Measurements from ENCODE around the gene TAOK1.
A peak's percentile ranks its signal among the peaks of the same experiment; 100 is the strongest.

TAOK1 gene

GRCh38 chr17:29409963-29410362 lies 19.8 kb downstream of the TAOK1 start:
- TF ChIP-seq CTCF (IDR thresholded peaks at IDR 0.05; ENCODE audit: borderline replicate concordance, insufficient read depth, low read depth, low read length) = no peak
- no peak overlapping the region for H3K4me3 ChIP-seq (ENCODE audit: low read depth, low read length)

- TF ChIP-seq CTCF (IDR thresholded peaks at IDR 0.05; ENCODE audit: borderline replicate concordance, insufficient read depth, low read depth, low read length) = no peak
- no peak overlapping the region for H3K4me3 ChIP-seq (ENCODE audit: low read depth, low read length)
Measured at GRCh38 chr17:29412780-29413565, 22.8 kb downstream of the TAOK1 start.

- no peak overlapping the region for H3K4me3 ChIP-seq (ENCODE audit: low read depth, low read length)
- TF ChIP-seq CTCF (IDR thresholded peaks at IDR 0.05; ENCODE audit: borderline replicate concordance, insufficient read depth, low read depth, low read length) = no peak
Measured at GRCh38 chr17:29420128-29420527, 30.0 kb downstream of the TAOK1 start.

GRCh38 chr17:29430275-29430674 lies 40.1 kb downstream of the TAOK1 start:
- no peak for TF ChIP-seq CTCF (IDR thresholded peaks at IDR 0.05; ENCODE audit: borderline replicate concordance, insufficient read depth, low read depth, low read length)
- H3K4me3 ChIP-seq (ENCODE audit: low read depth, low read length) = no peak overlapping the region

- peak overlapping the region; percentile 5 for H3K4me3 ChIP-seq (ENCODE audit: low read depth, low read length)
- TF ChIP-seq CTCF (IDR thresholded peaks at IDR 0.05; ENCODE audit: borderline replicate concordance, insufficient read depth, low read depth, low read length) = no peak
Measured at GRCh38 chr17:29433541-29433940, 43.4 kb downstream of the TAOK1 start.

GRCh38 chr17:29434550-29434949 lies 44.4 kb downstream of the TAOK1 start:
- no peak for TF ChIP-seq CTCF (IDR thresholded peaks at IDR 0.05; ENCODE audit: borderline replicate concordance, insufficient read depth, low read depth, low read length)
- H3K4me3 ChIP-seq (ENCODE audit: low read depth, low read length) = no peak overlapping the region

GRCh38 chr17:29442451-29442850 lies 52.3 kb downstream of the TAOK1 start:
- no peak for TF ChIP-seq CTCF (IDR thresholded peaks at IDR 0.05; ENCODE audit: borderline replicate concordance, insufficient read depth, low read depth, low read length)
- H3K4me3 ChIP-seq (ENCODE audit: low read depth, low read length) = no peak overlapping the region
